ENCODE results near the gene ADRA2A.

Gene ADRA2A

DNA sequence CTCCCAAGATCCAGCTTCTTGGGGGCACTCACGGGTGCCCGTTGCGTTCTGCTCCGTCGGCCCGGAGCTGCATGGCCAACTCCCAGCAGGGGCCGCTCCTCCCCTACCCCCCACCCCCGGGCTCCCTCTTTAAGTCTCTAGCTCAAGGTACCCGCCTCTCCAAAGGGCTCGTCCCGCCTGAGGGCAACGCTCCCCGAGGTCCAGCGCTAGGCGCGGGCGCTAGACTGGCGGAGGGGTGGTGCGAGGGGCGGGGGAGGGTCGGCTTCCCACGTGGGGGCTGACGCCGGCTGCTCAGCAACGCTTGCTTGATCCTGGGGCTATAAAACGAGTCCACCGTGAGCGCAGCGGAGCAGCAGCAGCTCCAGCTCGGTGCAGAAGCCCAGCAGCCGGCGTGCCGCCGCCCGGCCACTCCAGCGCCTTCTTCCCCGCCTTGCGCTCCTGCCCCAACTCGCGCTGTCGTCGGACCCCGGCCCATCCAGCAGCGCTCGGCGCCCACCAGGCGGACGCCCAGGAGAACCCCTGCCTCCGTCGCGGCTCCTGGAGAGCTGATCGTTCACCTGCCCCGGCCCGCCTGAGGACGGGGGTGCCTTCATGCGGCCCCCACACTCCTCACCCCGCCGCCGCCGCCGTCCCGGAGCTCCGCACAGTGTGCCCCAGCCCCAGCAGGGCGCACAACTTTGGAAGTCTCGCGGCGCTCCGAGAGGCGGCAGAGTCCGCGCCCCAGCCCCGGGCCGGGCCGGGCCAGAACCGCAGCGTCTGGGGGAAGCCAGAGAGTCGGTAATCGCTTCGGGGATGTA, at the start of gene ADRA2A:
ADRA2A (plus strand) TSS at position 348 of the 797 bp plus-strand sequence. CDS start 968 bp downstream, outside the sequence.
- no peak for DNase-seq (ENCODE audit: low read depth)

DNA sequence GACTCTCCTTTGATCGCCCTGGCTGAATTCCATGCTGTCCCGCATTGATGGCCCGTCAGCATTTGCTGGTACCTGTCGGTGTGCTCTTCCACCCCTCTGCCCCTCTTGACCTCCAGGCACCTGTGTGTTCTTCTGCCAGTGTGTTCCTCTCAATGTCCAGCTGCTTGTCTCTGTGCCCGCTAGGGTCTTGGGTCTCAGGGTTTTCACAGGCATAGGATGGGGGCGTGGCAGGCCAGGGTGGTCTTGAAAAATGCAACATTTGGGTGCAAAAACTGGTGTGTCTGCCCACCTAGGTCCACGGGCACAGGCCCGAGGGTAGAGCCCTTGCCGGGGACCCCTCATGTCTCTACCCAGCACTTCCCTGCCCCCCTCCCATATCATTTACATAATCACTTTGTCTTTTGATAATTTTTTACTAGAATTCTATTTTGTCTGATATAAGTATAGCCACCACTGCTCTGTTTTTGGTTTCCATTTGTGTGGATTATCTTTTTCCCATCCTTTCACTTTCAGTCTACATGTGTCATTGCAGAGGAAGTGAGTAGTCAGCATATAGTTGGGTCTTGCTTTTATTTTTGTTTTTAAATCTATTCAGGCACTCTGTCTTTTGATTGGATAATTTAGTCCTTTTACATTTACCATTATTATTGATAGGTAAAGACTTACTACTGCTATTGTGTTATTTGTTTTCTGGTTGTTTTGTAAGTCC, 46.6 kb upstream of the ADRA2A start:
- DNase-seq (ENCODE audit: low read depth), result no peak

DNA sequence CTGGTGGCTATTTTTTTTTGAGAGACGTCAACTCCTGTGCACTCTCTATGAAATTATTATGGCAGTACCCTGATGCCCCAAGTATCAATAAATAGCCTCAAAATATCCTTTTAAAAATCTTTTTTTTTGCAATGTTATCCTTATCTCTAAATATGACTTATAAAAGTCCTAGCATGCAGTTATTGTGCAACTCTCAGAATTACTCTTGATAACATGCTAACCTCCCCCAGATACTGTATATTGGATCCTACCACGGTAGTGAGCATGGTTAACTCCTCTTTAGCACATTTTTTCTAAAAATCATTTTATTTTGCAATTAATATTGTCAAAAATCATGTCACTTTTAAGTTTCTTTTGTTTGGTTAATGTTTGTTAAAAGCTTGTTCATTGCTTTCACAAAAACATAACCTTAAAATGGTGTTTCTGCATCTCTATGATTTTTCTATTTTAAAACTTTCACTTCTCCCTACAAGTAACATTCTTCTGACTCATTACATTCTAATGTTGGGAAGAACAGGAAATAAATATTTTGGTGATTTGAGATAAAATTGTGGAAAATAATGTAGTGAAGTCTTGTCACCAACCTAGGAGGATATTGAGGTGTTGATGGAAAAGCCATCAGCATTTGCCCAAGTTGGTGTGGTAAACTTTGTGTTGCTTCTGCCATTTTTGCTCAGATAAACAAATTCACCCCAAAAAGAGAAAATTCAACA, 42.1 kb upstream of the ADRA2A start:
- no peak for DNase-seq (ENCODE audit: low read depth)

DNA sequence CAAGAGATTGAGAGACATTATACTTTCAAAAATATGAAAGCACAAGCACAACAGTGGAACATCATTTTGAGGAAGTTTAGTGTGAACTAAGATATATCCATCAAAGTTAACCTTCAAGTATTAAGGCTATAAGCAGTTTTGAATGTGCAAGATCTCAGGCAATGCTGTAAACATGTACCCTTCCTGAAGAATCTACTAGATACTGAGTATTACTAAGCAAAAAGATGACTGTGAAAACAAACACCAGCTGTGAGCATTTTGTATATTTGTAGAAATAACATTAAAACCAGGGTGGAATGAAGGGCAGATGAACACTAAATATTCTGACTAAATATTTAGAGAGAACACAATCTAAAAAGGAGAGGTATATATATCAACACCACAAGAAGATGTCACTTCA, 41.3 kb upstream of the ADRA2A start:
- DNase-seq (ENCODE audit: low read depth), result no peak

DNA sequence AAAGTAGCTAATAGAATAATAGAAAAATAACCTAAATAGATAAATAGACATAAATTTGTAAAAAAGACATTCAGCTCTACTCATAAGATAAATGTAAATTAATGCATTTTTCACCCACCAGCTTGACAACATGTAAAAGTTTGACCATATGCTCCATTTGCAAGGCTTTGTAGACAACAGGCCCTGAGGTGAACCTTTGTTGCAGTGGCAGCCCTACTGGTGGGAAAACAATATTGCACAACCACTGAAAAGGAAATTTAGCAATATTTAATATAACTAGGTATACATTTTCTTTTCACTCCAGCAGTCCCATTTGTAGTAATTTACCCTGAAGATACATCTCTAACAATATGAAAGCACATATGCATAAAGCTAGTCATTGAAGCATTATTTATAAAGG, 39.0 kb upstream of the ADRA2A start:
- DNase-seq (ENCODE audit: low read depth), result no peak

DNA sequence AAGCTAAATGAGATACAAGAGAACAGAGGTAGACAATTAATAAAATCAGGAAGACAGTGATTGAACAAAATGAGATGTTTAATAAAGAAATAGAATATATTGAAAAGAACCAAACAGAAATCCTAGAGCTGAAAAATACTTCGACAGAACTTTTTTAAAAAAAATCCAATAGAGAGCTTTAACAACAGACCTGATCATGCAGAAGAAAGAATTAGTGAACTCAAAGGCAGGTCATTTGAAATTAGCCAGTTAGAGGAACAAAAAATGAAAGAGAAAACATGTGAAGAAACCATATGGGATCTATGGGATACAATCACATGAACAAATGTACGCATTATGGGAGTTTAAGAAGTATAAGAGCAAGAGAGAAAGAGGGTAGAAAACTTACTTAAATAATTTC, 37.3 kb upstream of the ADRA2A start:
- no peak for DNase-seq (ENCODE audit: low read depth)

DNA sequence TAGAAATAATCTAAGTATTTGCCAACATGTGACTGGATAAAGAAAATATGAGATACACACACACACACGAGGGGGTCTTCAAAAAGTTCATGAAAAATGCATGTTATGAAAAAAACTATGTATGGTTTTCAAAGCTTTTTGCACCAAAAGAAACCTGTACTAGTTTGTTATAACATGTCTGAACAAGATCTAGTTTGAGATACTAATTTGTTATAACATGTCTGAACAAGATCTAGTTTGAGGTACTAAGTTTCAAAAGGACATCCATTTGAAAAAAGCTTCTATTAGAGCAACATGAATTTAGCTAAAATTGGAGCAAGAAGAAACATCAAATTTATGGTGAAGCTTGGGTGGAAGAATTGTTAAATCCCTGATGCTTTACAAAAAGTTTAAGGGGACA, 19.8 kb upstream of the ADRA2A start:
- no peak for DNase-seq (ENCODE audit: low read depth)

DNA sequence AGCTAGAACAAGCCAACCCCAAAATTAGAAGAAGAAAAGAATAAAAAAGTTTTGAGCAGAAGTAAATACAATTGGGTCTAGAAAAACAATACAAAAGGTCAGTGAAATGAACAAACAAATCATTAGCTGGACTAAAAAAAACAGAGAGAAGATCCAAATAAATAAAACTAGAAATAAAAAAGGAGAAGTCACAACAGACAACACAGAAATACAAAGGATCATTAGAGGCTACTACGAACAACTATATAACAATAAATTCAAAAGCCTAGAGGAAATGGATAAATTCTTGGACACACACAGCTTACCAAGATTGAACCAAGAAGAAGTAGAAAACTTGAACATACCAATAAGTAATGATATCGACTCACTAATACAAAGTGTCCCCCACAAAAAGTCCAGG, 13.4 kb upstream of the ADRA2A start:
- no peak for DNase-seq (ENCODE audit: low read depth)

DNA sequence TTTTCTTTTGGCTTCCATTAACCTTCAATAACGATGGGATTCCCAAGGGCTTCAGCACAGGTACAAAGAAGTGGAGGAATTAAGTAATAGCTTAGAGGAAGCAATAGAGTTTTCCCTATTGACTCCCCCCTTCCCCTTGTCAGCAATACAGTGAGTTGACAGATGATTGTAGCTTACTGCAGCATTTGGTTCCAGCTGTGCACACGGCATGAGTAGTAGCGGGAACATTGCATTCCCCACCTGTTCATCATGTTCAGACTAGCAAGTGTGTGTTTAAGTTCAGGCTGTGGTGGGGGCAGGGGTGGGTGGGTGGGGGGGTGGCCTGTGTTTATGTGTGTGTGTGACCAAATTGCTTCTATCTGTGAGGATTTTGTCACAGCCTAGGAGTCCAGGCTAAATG, 4.6 kb upstream of the ADRA2A start:
- DNase-seq (ENCODE audit: low read depth), result no peak

DNA sequence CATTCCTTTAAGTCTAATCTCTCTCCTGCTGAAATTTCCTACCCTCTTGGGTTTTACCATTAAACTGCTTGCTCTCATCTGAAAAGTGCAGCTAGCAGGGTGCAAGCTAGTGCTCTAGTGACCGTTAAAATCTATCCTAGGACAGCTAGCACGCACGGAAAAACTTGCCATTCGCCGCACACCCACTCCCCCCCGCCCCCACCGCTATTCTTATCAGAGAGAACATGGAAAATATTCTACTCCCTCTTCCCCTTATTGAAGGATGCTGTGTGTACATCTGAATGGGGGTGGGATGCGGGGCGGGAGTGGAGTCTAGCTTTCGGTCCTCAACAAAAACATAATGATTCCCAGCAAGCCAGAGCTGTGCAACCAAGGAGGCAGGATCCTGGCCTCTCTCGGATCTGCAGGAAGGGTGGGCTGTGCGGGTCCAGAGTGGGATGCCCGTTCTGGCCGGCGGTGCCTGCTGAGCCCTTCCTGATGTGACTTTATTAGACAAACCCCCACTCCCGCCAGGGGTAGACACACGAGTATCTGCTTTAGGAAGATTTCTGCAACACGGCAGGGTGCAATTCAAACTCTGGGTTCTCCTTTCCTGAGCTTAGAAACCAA, 1.1 kb upstream of the ADRA2A start:
- no peak for DNase-seq (ENCODE audit: low read depth)

DNA sequence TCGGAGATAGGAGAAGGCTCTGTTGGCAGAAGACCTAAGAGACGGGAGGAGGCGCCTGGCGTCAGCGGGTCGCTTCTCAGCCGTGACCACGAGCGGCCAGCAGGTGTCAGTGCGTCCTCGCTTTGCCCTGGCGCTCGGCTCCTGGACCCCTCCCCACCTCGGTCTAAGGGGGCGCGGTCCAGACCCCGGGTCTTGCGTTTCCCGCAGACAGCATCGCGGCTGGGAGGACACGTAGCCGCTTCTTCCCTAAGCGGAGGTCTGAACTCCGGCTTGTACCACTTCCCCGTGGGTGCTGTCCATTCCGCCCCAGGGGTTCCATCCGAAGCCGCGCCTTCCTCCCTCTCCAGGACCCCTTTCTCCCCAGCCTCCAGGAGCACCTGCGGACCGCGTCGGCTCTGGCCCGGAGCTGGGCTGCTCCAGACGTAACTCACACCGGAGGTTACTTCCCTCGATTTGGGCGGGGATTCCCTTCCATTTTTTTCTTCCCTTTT, 593 bp upstream of the ADRA2A start:
- DNase-seq (ENCODE audit: low read depth), result no peak

DNA sequence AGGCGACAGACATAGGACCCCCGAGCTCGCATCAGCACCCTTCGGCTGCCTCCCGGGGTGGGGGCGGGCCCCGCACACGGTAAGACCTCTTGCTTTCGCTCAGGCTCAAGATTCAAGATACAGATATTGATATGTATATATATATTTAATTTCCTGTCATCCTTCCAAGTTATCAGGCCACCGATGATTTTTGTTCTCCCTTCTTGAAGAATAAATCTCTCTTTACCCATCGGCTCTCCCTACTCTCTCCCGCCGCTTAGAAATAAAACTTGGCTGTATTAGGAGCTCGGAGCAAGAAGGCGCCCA, 603 bp downstream of the ADRA2A start:
- DNase-seq (ENCODE audit: low read depth), result no peak

DNA sequence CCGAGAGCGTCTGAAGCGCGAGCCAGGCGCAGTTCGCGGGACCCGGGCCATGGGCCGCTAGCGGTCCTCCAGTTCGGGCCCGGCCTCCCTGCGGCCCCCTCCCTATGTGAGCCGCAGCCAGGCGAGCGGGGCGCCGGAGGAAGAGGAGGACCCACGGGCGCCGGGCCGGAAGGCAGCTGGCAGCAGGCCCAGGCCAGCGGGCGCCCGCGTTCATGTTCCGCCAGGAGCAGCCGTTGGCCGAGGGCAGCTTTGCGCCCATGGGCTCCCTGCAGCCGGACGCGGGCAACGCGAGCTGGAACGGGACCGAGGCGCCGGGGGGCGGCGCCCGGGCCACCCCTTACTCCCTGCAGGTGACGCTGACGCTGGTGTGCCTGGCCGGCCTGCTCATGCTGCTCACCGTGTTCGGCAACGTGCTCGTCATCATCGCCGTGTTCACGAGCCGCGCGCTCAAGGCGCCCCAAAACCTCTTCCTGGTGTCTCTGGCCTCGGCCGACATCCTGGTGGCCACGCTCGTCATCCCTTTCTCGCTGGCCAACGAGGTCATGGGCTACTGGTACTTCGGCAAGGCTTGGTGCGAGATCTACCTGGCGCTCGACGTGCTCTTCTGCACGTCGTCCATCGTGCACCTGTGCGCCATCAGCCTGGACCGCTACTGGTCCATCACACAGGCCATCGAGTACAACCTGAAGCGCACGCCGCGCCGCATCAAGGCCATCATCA, 1.1 kb downstream of the ADRA2A start:
- DNase-seq (ENCODE audit: low read depth), result no peak

DNA sequence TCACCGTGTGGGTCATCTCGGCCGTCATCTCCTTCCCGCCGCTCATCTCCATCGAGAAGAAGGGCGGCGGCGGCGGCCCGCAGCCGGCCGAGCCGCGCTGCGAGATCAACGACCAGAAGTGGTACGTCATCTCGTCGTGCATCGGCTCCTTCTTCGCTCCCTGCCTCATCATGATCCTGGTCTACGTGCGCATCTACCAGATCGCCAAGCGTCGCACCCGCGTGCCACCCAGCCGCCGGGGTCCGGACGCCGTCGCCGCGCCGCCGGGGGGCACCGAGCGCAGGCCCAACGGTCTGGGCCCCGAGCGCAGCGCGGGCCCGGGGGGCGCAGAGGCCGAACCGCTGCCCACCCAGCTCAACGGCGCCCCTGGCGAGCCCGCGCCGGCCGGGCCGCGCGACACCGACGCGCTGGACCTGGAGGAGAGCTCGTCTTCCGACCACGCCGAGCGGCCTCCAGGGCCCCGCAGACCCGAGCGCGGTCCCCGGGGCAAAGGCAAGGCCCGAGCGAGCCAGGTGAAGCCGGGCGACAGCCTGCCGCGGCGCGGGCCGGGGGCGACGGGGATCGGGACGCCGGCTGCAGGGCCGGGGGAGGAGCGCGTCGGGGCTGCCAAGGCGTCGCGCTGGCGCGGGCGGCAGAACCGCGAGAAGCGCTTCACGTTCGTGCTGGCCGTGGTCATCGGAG, 1.8 kb downstream of the ADRA2A start:
- no peak for DNase-seq (ENCODE audit: low read depth)

DNA sequence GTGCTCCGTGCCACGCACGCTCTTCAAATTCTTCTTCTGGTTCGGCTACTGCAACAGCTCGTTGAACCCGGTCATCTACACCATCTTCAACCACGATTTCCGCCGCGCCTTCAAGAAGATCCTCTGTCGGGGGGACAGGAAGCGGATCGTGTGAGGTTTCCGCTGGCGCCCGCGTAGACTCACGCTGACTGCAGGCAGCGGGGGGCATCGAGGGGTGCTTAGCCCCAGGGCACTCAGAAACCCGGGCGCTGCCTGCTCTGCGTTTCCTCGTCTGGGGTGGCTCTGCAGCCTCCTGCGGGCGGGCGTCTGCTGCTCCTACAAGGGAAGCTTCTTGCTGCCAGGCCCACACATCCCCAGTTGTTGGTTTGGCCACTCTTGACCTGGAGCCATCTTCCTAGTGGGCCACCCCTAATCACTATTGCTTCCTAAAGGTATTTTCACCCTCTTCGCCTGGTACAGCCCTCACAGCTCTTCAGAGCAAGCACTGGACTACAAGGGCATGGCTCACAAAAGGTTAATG, 2.5 kb downstream of the ADRA2A start:
- no peak for DNase-seq (ENCODE audit: low read depth)

DNA sequence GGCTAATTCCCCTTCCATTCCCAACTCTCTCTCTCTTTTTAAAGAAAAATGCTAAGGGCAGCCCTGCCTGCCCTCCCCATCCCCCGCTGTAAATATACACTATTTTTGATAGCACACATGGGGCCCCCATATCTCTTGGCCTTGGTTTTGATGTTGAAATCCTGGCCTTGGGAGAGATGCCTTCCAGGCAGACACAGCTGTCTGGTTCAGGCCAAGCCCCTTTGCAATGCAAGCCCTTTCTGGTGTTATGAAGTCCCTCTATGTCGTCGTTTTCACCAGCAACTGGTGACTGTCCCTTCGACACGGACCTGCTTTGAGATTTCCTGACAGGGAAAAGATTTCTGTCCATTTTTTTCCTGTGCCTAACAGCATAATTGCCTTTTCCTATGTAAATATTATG, 3.0 kb downstream of the ADRA2A start:
- DNase-seq (ENCODE audit: low read depth), result no peak

DNA sequence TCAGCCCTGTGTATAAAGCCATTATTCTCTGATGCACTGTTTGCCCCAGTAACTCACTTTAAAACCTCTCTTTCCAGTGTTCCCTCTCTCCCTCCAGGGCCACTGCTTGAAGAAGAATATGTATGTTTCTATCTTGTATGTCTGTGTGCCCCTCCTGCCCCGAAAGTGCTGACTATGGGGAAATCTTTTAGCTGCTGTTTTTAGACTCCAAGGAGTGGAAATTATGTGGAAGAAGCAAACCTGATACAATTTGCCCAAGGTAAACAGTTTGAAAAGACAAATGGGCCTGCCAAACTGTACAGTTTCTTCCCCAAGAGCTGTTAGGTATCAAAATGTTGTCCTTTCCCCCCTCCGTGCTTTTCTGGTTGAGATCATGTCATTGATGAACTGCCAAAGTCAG, 3.4 kb downstream of the ADRA2A start:
- no peak for DNase-seq (ENCODE audit: low read depth)

DNA sequence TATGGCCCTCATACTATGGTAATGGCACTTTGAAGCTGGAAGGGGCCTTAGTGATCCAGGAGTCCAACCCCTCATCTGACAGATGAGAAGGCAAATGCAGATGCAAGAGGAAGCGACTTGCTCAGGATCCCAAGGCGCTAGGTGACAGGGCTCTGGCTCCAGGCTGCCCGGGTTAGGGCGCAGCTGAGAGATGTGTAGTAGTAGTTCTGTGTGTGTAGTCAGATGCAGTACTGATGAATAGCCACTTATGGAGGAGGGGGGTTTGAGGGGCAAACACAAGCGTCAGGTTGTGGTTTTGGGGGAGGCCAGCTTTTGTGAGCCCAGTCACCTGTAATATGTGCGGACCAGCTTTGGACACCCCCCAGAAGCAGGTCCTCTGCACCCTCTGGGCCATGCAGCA, 4.8 kb downstream of the ADRA2A start:
- DNase-seq (ENCODE audit: low read depth), result no peak

DNA sequence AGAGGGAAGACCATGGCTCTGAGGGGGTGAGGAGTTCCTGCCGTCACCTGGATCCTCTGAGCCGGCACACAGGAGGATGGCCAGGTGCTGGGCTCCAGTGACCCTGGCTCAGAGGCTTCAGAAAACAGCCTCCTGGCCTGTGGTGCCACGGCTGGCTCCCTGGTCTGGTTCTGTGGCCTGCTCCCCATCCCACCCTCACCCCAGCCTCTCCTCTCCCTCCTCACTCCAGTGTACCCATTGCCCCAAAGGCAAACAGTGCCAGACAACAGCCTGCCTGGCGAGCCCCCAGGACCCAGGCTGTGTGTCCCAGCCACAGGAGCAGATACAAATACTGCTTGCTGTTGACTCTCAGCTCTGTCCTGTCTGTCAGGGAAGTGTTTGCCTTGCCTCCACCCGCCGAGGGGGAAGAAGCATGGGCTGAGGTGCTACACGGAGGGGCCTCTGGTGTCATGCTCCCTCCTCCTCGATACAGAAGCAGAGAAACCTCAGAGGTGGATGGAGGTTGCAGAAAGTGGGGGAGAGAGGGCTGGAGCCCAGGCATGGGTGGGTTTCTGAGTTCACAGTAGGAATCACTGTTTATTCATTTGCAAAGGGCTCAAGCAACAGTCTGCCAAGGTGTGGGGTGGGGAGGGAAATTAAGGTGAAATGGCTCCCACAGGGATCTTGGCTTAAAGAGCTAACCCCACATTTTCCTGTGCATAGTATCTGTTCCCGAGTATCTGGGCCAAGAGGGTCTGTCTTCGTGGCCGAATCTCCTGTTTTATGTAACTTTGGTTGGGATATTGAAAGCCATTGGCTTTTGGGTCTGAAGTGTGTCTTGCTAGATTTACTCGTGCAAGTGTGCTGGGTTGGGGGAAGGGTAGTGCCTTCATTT, 5.5 kb downstream of the ADRA2A start:
- DNase-seq (ENCODE audit: low read depth), result no peak

Measured in activated T-helper 1 cell treated with Interleukin-2 at 50 U/mL for 16 hours (primary cell).